H9 (cell line): ENCODE data around the gene TNNI3. TPM values are rescaled to one million over a fixed set of nuclear protein-coding genes. Genes with fewer than 3 reads are reported as not detected.

Experiments
- DNase-seq: peaks from one replicate; pipeline ENCODE4 v3.0.0-alpha.2; 2017
- H2AFZ ChIP-seq: one replicate; pipeline ENCODE4 v1.6.1; 2013; ENCODE audit warnings: mild to moderate bottlenecking, low read length, control low read depth, moderate library complexity
- H2AK5ac ChIP-seq: 2 replicates; pipeline ENCODE4 v1.6.1; 2013; ENCODE audit warnings: low read length, control low read depth, mixed read lengths; ENCODE audit not compliant: insufficient read length
- H2BK120ac ChIP-seq: one replicate; pipeline ENCODE4 v1.6.1; 2013; ENCODE audit warnings: low read depth, mild to moderate bottlenecking, low read length, control low read depth, inconsistent platforms; ENCODE audit not compliant: poor library complexity, severe bottlenecking
- H2BK12ac ChIP-seq: 2 replicates; pipeline ENCODE4 v1.6.1; 2013; ENCODE audit warnings: low read length, control low read depth, mixed read lengths, low read depth; ENCODE audit not compliant: insufficient read length
- H2BK15ac ChIP-seq: 2 replicates; pipeline ENCODE4 v1.6.1; 2013; ENCODE audit warnings: low read depth, low read length, control low read depth
- H2BK20ac ChIP-seq: one replicate; pipeline ENCODE4 v1.6.1; 2013; ENCODE audit warnings: low read depth, mild to moderate bottlenecking, low read length, control low read depth, inconsistent platforms; ENCODE audit not compliant: poor library complexity, severe bottlenecking
- H2BK5ac ChIP-seq: 2 replicates; pipeline ENCODE4 v1.6.1; 2013; ENCODE audit warnings: low read length, control low read depth, mixed read lengths; ENCODE audit not compliant: insufficient read length
- H3K14ac ChIP-seq: 2 replicates; pipeline ENCODE4 v1.6.1; 2013; ENCODE audit warnings: low read length, control low read depth; ENCODE audit not compliant: insufficient read depth
- H3K18ac ChIP-seq: 2 replicates; pipeline ENCODE4 v1.6.1; 2013; ENCODE audit warnings: low read depth, mild to moderate bottlenecking, mixed read lengths, low read length, control low read depth; ENCODE audit not compliant: insufficient read length
- H3K23ac ChIP-seq: 2 replicates; pipeline ENCODE4 v1.6.1; 2013; ENCODE audit warnings: low read length, control low read depth, mixed read lengths, low read depth; ENCODE audit not compliant: insufficient read length
- H3K23me2 ChIP-seq: 2 replicates; pipeline ENCODE4 v1.6.1; 2013; ENCODE audit warnings: low read depth, mild to moderate bottlenecking, mixed read lengths, low read length, control low read depth; ENCODE audit not compliant: insufficient read length, poor library complexity, severe bottlenecking
- H3K27ac ChIP-seq: 2 replicates; pipeline ENCODE4 v1.5.1; 2013; ENCODE audit warnings: low read length, control low read depth, mixed read lengths, low read depth; ENCODE audit not compliant: insufficient read length
- H3K27me3 ChIP-seq: 2 replicates; pipeline ENCODE4 v1.6.1; 2013; ENCODE audit warnings: low read length, control low read depth, inconsistent platforms; ENCODE audit not compliant: insufficient read depth
- H3K4ac ChIP-seq: 2 replicates; pipeline ENCODE4 v1.6.1; 2013; ENCODE audit warnings: low read depth, mild to moderate bottlenecking, control low read depth, inconsistent platforms, low read length, moderate library complexity
- H3K4me1 ChIP-seq: 2 replicates; pipeline ENCODE4 v1.6.1; 2013; ENCODE audit warnings: low read length, control low read depth, inconsistent platforms; ENCODE audit not compliant: insufficient read depth
- H3K4me2 ChIP-seq: 2 replicates; pipeline ENCODE4 v1.6.1; 2013; ENCODE audit warnings: low read length, control low read depth, mixed read lengths; ENCODE audit not compliant: insufficient read length, insufficient read depth
- H3K56ac ChIP-seq: 2 replicates; pipeline ENCODE4 v1.6.1; 2013; ENCODE audit warnings: low read depth, mild to moderate bottlenecking, mixed read lengths, low read length, control low read depth; ENCODE audit not compliant: insufficient read length
- H3K79me1 ChIP-seq: 2 replicates; pipeline ENCODE4 v1.6.1; 2013; ENCODE audit warnings: low read depth, mild to moderate bottlenecking, moderate library complexity, low read length, control low read depth, inconsistent platforms; ENCODE audit not compliant: insufficient read depth, poor library complexity, severe bottlenecking
- H3K79me2 ChIP-seq: 2 replicates; pipeline ENCODE4 v1.6.1; 2013; ENCODE audit warnings: low read length, control low read depth, inconsistent platforms; ENCODE audit not compliant: insufficient read depth
- H3K9ac ChIP-seq: 2 replicates; pipeline ENCODE4 v1.6.1; 2013; ENCODE audit warnings: low read length, control low read depth, mixed read lengths; ENCODE audit not compliant: insufficient read length; ENCODE audit errors: extremely low read depth
- H3K9me3 ChIP-seq: one replicate; pipeline ENCODE4 v1.6.1; 2013; ENCODE audit warnings: low read depth, low read length, inconsistent platforms; ENCODE audit not compliant: control insufficient read depth
- H3T11ph ChIP-seq: one replicate; pipeline ENCODE4 v1.6.1; 2013; ENCODE audit warnings: mild to moderate bottlenecking, low read length, control low read depth, inconsistent platforms
- H4K20me1 ChIP-seq: one replicate; pipeline ENCODE4 v1.6.1; 2013; ENCODE audit not compliant: control insufficient read depth, insufficient read length, insufficient read depth
- H4K5ac ChIP-seq: 2 replicates; pipeline ENCODE4 v1.6.1; 2013; ENCODE audit warnings: low read depth, mild to moderate bottlenecking, mixed read lengths, low read length, control low read depth; ENCODE audit not compliant: insufficient read length
- H4K8ac ChIP-seq: replicated peaks from 2 replicates; pipeline ENCODE4 v1.6.1; 2013; ENCODE audit warnings: low read length, control low read depth, mixed read lengths, low read depth; ENCODE audit not compliant: insufficient read length
- H4K91ac ChIP-seq: 2 replicates; pipeline ENCODE4 v1.6.1; 2013; ENCODE audit warnings: low read depth, mild to moderate bottlenecking, moderate library complexity, mixed read lengths, low read length, control low read depth; ENCODE audit not compliant: insufficient read length
- H3K27ac Mint-ChIP-seq, 3 experiments: 2 replicates in 2 of 3; 3 replicates in 1 of 3; pipeline ENCODE4 v1.8.0; 2020 to 2021; ENCODE audit warnings: mixed read lengths in 3 of 3, mild to moderate bottlenecking in 1 of 3, moderate library complexity in 1 of 3
- H3K27me3 Mint-ChIP-seq: 2 replicates; pipeline ENCODE4 v1.8.0; 2021; ENCODE audit warnings: low read depth, mild to moderate bottlenecking, moderate library complexity, mixed read lengths
- H3K36me3 Mint-ChIP-seq, 3 experiments: 2 replicates in 2 of 3; 3 replicates in 1 of 3; pipeline ENCODE4 v1.8.0; 2020 to 2021; ENCODE audit warnings: low read depth in 3 of 3, mixed read lengths in 3 of 3; ENCODE audit not compliant: insufficient read depth in 1 of 3
- H3K4me1 Mint-ChIP-seq, 2 experiments: 2 replicates each; pipeline ENCODE4 v1.8.0; 2020; ENCODE audit warnings: mixed read lengths in 2 of 2
- H3K4me3 Mint-ChIP-seq, 2 experiments: 2 replicates in 1 of 2; 3 replicates in 1 of 2; pipeline ENCODE4 v1.8.0; 2020 to 2021; ENCODE audit warnings: mild to moderate bottlenecking in 2 of 2, mixed read lengths in 2 of 2, moderate library complexity in 1 of 2
- H3K9me3 Mint-ChIP-seq, 2 experiments: 2 replicates in 1 of 2; 3 replicates in 1 of 2; pipeline ENCODE4 v1.8.0; 2020; ENCODE audit warnings: mild to moderate bottlenecking in 2 of 2, mixed read lengths in 2 of 2, moderate library complexity in 1 of 2
- CTCF ChIP-seq: fragments of 200-600 bp; sonication (generic); conservative IDR thresholded peaks from 3 replicates; pipeline ENCODE4 v1.8.0; 2021; ENCODE audit warnings: antibody characterized with exemption, mild to moderate bottlenecking
- WGBS: extraction: QIAGEN DNeasy Blood & Tissue Kit; methylation state at CpG from one replicate; pipeline ENCODE4 v1.1.7; 2013; ENCODE audit warnings: missing lambda C conversion rate, low lambda C conversion rate, mixed read lengths; ENCODE audit not compliant: insufficient read length; ENCODE audit errors: extremely low coverage; 5-methylcytosine and 5-hydroxymethylcytosine counted together
- total RNA-seq: library from RNA; stranded (reverse); gene quantifications from 2 replicates; pipeline ENCODE4 v1.2.1, GENCODE V29; 2021

TNNI3 gene
- total RNA-seq, 1 experiment from 2014 or later: 36.9 TPM

DNA sequence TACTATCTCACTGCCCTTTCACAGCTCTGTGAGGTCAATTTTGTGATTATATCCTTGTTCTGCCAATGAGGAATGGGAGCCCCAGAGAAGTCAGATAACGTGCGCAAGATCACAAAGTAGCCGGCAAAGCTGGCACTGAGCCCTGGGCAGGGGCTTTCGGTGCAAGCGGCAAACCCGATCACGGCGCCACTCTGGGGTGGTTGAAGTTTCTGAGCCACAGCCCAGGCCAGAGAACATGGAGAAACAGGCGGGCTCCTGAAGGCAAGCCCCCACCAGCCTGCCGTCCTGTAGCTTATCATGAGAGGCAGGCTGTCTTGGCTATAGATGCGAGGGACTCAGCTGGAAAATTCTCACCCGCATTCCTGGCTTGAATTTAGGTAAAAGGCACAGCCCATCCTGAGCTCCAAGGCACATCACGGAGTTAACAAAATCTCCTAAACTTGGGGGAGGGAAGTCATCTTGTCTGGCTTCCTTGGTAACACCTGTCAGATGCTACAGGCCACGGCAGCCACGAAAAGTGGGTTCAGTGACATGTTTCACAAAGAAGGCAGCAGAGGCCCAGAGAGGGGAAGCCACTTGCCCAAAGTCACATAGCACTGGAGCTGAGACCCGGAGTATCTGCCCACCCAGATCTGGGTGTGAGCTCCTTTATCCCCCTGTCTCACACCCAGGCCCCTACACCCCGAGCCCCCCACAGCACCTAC, 21.0 kb downstream of the TNNI3 start:
- Histone ChIP-seq H2BK5ac (no peak overlapping the region), H4K91ac (no peak overlapping the region), H2BK120ac (no peak overlapping the region), H3K27ac (no peak overlapping the region), H3K56ac (no peak overlapping the region), H3K9me3 (no peaks in the 10 kb centered on the region), H4K5ac (no peak overlapping the region), H2BK15ac (no peak overlapping the region), H4K8ac (no peak overlapping the region), H3K4me1 (no peaks in the 10 kb centered on the region; the same call in 1 of the 2 replicates), H2AK5ac (no peak overlapping the region), H2AFZ (no peak overlapping the region), H3K14ac (no peak overlapping the region), H3T11ph (no peak overlapping the region), H3K18ac (no peak overlapping the region), H3K23ac (no peak overlapping the region), H3K79me1 (no peaks in the 10 kb centered on the region), H3K27me3 (no peaks in the 10 kb centered on the region), H3K4ac (no peak overlapping the region), H4K20me1 (no peaks in the 10 kb centered on the region), H2BK12ac (no peak overlapping the region), H3K4me2 (no peak overlapping the region), H3K9ac (no peak overlapping the region), H2BK20ac (no peak overlapping the region), H3K79me2 (no peaks in the 10 kb centered on the region), H3K23me2 (no peaks in the 10 kb centered on the region)
- no peak overlapping the region for H3K27ac Mint-ChIP-seq
- no peaks in the 10 kb centered on the region for H3K27me3 Mint-ChIP-seq
- no peak for TF ChIP-seq CTCF
- H3K4me1 Mint-ChIP-seq: peaks cover 12 to 26% of the 10 kb centered on the region in 2 experiments
- DNase-seq: no peak
- H3K9me3 Mint-ChIP-seq: no peaks in the 10 kb centered on the region
- WGBS: no CpG with 5 or more reads among the region's 17 CpGs
- H3K4me3 Mint-ChIP-seq: no peak overlapping the region
- H3K36me3 Mint-ChIP-seq: peaks cover 16 to 65% (median 37%) of the 10 kb centered on the region in 3 experiments
